Keratinocyte (primary cell): ENCODE results near the gene RAP1GAP. TPM values are rescaled to one million over a fixed set of nuclear protein-coding genes. Genes with fewer than 3 reads are reported as not detected.

Experiments used
- DNase-seq: peaks from one replicate; pipeline ENCODE4 v3.0.0-alpha.2; 2011; ENCODE audit warnings: low read depth, missing footprints, low spot score
- FAIRE-seq: peaks from 2 replicates; lab custom pipeline; 2011; peaks lifted over from hg19 to GRCh38; lab: Jason Lieb, UNC
- H2AFZ ChIP-seq: 2 replicates; pipeline ENCODE4 v1.6.0; 2012; ENCODE audit warnings: low read length, control low read depth, inconsistent platforms; ENCODE audit not compliant: control insufficient read depth
- H3K27ac ChIP-seq: 2 replicates; pipeline ENCODE4 v1.5.1; 2011; ENCODE audit warnings: low read length; ENCODE audit not compliant: control insufficient read depth, insufficient read depth
- H3K27me3 ChIP-seq: 3 replicates; pipeline ENCODE4 v1.6.0; 2011; ENCODE audit warnings: low read length; ENCODE audit not compliant: control insufficient read depth, insufficient read depth; ENCODE audit errors: extremely low read depth
- H3K36me3 ChIP-seq, 2 experiments: 2 replicates in 1 of 2; 3 replicates in 1 of 2; pipeline ENCODE4 v1.5.1; 2011; ENCODE audit warnings: low read length in 2 of 2, mild to moderate bottlenecking in 1 of 2; ENCODE audit not compliant: control insufficient read depth in 2 of 2, insufficient read depth in 2 of 2; ENCODE audit errors: extremely low read depth in 1 of 2
- H3K4me1 ChIP-seq: 3 replicates; pipeline ENCODE4 v1.5.1; 2011; ENCODE audit warnings: low read length; ENCODE audit not compliant: control insufficient read depth, insufficient read depth; ENCODE audit errors: extremely low read depth
- H3K4me2 ChIP-seq: 3 replicates; pipeline ENCODE4 v1.6.0; 2011; ENCODE audit warnings: low read depth, low read length; ENCODE audit not compliant: control insufficient read depth, insufficient read depth; ENCODE audit errors: extremely low read depth
- H3K4me3 ChIP-seq, 3 experiments: fragments of 200-600 bp in 1 of 3; sonication (generic) in 1 of 3; 2 replicates in 2 of 3; 3 replicates in 1 of 3; pipeline ENCODE4 v1.5.1; 2011 to 2016; ENCODE audit warnings: low read length in 3 of 3, mild to moderate bottlenecking in 3 of 3, control low read depth in 2 of 3, inconsistent platforms in 1 of 3, low read depth in 1 of 3, mixed read lengths in 1 of 3, mixed run types in 1 of 3, moderate library complexity in 1 of 3; ENCODE audit not compliant: control insufficient read depth in 2 of 3, insufficient read depth in 2 of 3; ENCODE audit errors: extremely low read depth in 1 of 3
- H3K79me2 ChIP-seq: 2 replicates; pipeline ENCODE4 v1.6.0; 2012; ENCODE audit warnings: low read length; ENCODE audit not compliant: control insufficient read depth, insufficient read depth
- H3K9ac ChIP-seq: 3 replicates; pipeline ENCODE4 v1.6.0; 2011; ENCODE audit warnings: low read length; ENCODE audit not compliant: control insufficient read depth, insufficient read depth; ENCODE audit errors: extremely low read depth
- H3K9me1 ChIP-seq: 3 replicates; pipeline ENCODE4 v1.6.0; 2011; ENCODE audit warnings: low read length; ENCODE audit not compliant: control insufficient read depth, insufficient read depth; ENCODE audit errors: extremely low read depth
- H3K9me3 ChIP-seq: 2 replicates; pipeline ENCODE4 v1.5.1; 2012; ENCODE audit warnings: low read depth, low read length; ENCODE audit not compliant: control insufficient read depth
- H4K20me1 ChIP-seq: 3 replicates; pipeline ENCODE4 v1.6.0; 2011; ENCODE audit warnings: low read length; ENCODE audit not compliant: control insufficient read depth, insufficient read depth; ENCODE audit errors: extremely low read depth
- CTCF ChIP-seq, 3 experiments: IDR thresholded peaks in 1 of 3; conservative IDR thresholded peaks in 1 of 3; optimal IDR thresholded peaks in 1 of 3; 2 replicates in 2 of 3; 3 replicates in 1 of 3; pipeline versions ENCODE3 to v1.5.1; 2011; ENCODE audit warnings: low read length in 3 of 3, mild to moderate bottlenecking in 3 of 3, moderate library complexity in 2 of 3, control low read depth in 1 of 3, inconsistent platforms in 1 of 3; ENCODE audit not compliant: insufficient read depth in 2 of 3; ENCODE audit errors: extremely low read depth in 1 of 3
- EZH2 ChIP-seq: IDR thresholded peaks from one replicate; pipeline ENCODE4 v1.6.1; 2012; ENCODE audit warnings: inconsistent platforms, mild to moderate bottlenecking, low read length, moderate library complexity
- dilution Hi-C: fragments of 300-500 bp; cut with MboI; formaldehyde crosslinking; loops from one replicate; pipeline ENCODE4 v1.7.0; 2020; ENCODE audit warnings: low sequenced_read_pairs; ENCODE audit not compliant: extremely low pct_ligation_motif_present
- polyA plus RNA-seq, 5 experiments: library from polyadenylated mRNA; depleted of rRNA in 3 of 5; stranded (reverse) in 3 of 5; stranded (forward) in 1 of 5; unstranded in 1 of 5; fragments of >200 nt; gene quantifications; 1 replicate in 1 of 5; 2 replicates in 3 of 5; 3 replicates in 1 of 5; pipeline versions ENCODE4 v1.2.1 to v1.2.3, GENCODE V29; 2011 to 2012; ENCODE audit warnings: missing spikeins in 2 of 5, low read depth in 1 of 5, low replicate concordance in 1 of 5

Gene RAP1GAP
- polyA plus RNA-seq, 1 donor (not counting 4 experiments of a cell fraction or from before 2014, with no cell fraction given): 1.1 TPM

DNA sequence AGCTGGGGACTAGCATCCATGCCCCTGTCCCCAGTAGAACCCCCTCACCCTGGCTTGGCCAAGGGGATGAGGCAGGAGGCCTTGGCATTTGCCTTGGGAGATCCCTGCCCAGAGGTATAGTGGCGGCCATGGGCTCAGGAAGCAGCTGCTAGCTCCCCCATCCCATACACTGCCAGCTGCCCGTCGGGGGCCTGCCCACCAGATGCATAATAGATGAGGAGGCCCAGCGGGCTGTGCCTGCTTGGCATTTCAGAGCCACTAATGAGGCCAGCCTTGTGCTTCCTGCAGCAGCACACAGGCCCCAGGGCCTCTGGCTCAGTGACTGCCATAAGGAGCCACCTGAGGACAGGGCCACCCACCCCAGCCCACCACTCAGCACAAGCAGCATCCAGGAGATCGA is 23.6 kb downstream of the RAP1GAP start:
- Histone ChIP-seq H3K9ac (no peak overlapping the region), H3K4me2 (no peak overlapping the region), H3K9me1 (no peaks in the 10 kb centered on the region), H3K36me3 (no peaks in the 10 kb centered on the region), H2AFZ (no peak overlapping the region), H3K27ac (no peak overlapping the region), H4K20me1 (no peaks in the 10 kb centered on the region), H3K4me1 (peaks cover 4% of the 10 kb centered on the region), H3K4me3 (no peak overlapping the region), H3K79me2 (no peaks in the 10 kb centered on the region), H3K27me3 (peaks cover 5% of the 10 kb centered on the region), H3K9me3 (no peaks in the 10 kb centered on the region)
- no peak for DNase-seq
- no peak for FAIRE-seq
- dilution Hi-C loops: no loop called here
- no peak for TF ChIP-seq EZH2
- TF ChIP-seq CTCF (optimal IDR thresholded peaks at IDR 0.05 in 1 of 3, IDR thresholded peaks at IDR 0.05 in 1 of 3, conservative IDR thresholded peaks at IDR 0.05 in 1 of 3; ENCODE audit: extremely low read depth in 1 of 3, insufficient read depth in 2 of 3, low read length in 3 of 3): no peak

DNA sequence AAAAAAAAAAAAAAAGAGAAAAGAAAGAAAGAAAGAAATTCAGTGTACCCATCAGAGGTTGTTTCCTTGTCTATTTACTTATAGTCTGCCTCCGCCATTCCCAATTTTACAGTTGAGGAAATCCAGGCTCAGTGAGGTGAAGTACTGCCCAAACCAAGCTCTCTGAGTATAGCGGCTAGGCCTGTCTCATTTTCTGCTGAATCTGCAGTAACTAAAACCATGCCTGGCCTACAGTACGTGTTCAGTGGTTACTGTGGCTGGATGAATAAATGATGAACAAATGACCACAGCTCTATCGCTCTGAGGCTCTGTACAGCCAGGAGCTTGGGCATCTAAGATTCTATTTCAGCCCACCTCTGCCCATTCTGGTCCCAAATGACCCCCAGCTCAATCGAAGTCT is 24.3 kb downstream of the RAP1GAP start:
- Histone ChIP-seq H3K4me1 (peaks cover 4% of the 10 kb centered on the region), H3K4me2 (no peak overlapping the region), H3K9me3 (no peaks in the 10 kb centered on the region), H3K4me3 (no peak overlapping the region), H3K27ac (no peak overlapping the region), H3K27me3 (peaks cover 5% of the 10 kb centered on the region), H3K9ac (no peak overlapping the region), H3K79me2 (no peaks in the 10 kb centered on the region), H4K20me1 (no peaks in the 10 kb centered on the region), H2AFZ (no peak overlapping the region), H3K36me3 (no peaks in the 10 kb centered on the region), H3K9me1 (no peaks in the 10 kb centered on the region)
- no peak for DNase-seq
- dilution Hi-C loops: no loop called here
- no peak for FAIRE-seq
- TF ChIP-seq CTCF (optimal IDR thresholded peaks at IDR 0.05 in 1 of 3, IDR thresholded peaks at IDR 0.05 in 1 of 3, conservative IDR thresholded peaks at IDR 0.05 in 1 of 3; ENCODE audit: extremely low read depth in 1 of 3, insufficient read depth in 2 of 3, low read length in 3 of 3) (no peak), EZH2 (no peak)
